ENCODE data around the gene IDI1.

The IDI1 gene

DNA sequence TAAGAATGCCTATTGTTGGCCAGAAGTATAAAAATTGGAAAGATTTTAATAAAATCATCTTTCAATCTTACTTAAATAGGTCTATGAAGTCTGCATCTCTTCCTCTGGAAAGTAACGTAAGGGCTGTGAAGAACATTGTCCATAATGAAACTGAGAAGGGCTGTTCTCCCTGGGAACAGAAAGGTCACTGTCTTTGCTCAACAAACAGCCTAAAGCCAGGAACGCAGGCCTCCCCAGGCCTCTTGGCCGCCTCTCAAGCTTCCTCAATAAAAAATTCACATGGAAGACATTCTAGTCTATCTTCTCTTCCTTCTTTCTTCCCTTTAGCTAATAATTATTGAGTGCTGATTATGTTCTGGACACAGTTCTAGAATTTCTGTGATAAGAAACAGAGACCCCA is 14.2 kb downstream of the IDI1 start:
- Histone ChIP-seq H3K9me2 (replicated peaks; ENCODE audit: control insufficient read depth, low read length) (no peaks in the 10 kb centered on the region), H3K9me3 (ENCODE audit: control insufficient read depth, insufficient read depth, low read length) (no peaks in the 10 kb centered on the region), H3K4me1 (ENCODE audit: control insufficient read depth, low read length) (no peaks in the 10 kb centered on the region), H3K27me3 (ENCODE audit: control insufficient read depth, low read length) (no peaks in the 10 kb centered on the region), H3K27ac (ENCODE audit: low read depth, low read length) (no peak overlapping the region), H3K4me2 (ENCODE audit: low read length) (no peak overlapping the region), H4K20me1 (ENCODE audit: control insufficient read depth, insufficient read depth, low read depth, low read length) (no peaks in the 10 kb centered on the region), H3K4me3 (ENCODE audit: low read length) (no peak overlapping the region), H3K79me2 (ENCODE audit: control insufficient read depth, low read length) (no peaks in the 10 kb centered on the region), H3F3A (ENCODE audit: control insufficient read depth, insufficient read depth) (peaks cover 17% of the 10 kb centered on the region), H3K36me3 (ENCODE audit: control insufficient read depth, low read length) (peaks cover 20% of the 10 kb centered on the region)
- no peak for TF ChIP-seq EZH2phosphoT487 (IDR thresholded peaks at IDR 0.05; ENCODE audit: borderline replicate concordance, low read length)
- TF ChIP-seq, protein P1, sequence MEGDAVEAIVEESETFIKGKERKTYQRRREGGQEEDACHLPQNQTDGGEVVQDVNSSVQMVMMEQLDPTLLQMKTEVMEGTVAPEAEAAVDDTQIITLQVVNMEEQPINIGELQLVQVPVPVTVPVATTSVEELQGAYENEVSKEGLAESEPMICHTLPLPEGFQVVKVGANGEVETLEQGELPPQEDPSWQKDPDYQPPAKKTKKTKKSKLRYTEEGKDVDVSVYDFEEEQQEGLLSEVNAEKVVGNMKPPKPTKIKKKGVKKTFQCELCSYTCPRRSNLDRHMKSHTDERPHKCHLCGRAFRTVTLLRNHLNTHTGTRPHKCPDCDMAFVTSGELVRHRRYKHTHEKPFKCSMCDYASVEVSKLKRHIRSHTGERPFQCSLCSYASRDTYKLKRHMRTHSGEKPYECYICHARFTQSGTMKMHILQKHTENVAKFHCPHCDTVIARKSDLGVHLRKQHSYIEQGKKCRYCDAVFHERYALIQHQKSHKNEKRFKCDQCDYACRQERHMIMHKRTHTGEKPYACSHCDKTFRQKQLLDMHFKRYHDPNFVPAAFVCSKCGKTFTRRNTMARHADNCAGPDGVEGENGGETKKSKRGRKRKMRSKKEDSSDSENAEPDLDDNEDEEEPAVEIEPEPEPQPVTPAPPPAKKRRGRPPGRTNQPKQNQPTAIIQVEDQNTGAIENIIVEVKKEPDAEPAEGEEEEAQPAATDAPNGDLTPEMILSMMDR (IDR thresholded peaks at IDR 0.05; ENCODE audit: low read depth, low read length, poor library complexity, severe bottlenecking) = no peak

DNA sequence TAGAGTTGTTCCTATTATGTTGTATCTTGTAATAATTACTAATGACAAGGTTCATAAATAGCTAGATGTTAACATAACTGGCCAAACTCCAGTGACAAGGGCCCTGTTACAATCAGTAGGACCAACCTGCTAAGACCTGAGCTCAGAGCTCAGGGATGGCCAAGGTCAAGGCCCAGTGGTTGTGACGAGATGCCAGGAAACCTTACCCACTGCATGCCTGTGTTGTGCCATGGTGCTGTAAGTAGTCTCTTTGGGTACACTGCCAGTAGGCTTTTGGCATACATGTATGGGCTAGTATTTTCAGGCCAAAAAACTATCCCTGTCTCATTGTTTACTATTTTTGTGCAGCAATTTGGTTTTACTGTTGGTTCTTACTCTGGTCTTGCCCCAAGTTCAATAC is 15.3 kb downstream of the IDI1 start:
- no peaks in the 10 kb centered on the region for H3K9me3 ChIP-seq (ENCODE audit: control insufficient read depth, insufficient read depth, low read length)
- no peaks in the 10 kb centered on the region for H3K4me1 ChIP-seq (ENCODE audit: control insufficient read depth, low read length)
- no peaks in the 10 kb centered on the region for H4K20me1 ChIP-seq (ENCODE audit: control insufficient read depth, insufficient read depth, low read depth, low read length)
- H3K27ac ChIP-seq (ENCODE audit: low read depth, low read length) = no peak overlapping the region
- H3K79me2 ChIP-seq (ENCODE audit: control insufficient read depth, low read length) = no peaks in the 10 kb centered on the region
- peaks cover 12% of the 10 kb centered on the region for H3K36me3 ChIP-seq (ENCODE audit: control insufficient read depth, low read length)
- TF ChIP-seq, protein P1 (IDR thresholded peaks at IDR 0.05; ENCODE audit: low read depth, low read length, poor library complexity, severe bottlenecking) = no peak
- no peak for TF ChIP-seq EZH2phosphoT487 (IDR thresholded peaks at IDR 0.05; ENCODE audit: borderline replicate concordance, low read length)
- no peak overlapping the region for H3K4me2 ChIP-seq (ENCODE audit: low read length)
- H3K27me3 ChIP-seq (ENCODE audit: control insufficient read depth, low read length) = no peaks in the 10 kb centered on the region
- peaks cover 12% of the 10 kb centered on the region for H3F3A ChIP-seq (ENCODE audit: control insufficient read depth, insufficient read depth)
- H3K9me2 ChIP-seq (replicated peaks; ENCODE audit: control insufficient read depth, low read length) = no peaks in the 10 kb centered on the region
- no peak overlapping the region for H3K4me3 ChIP-seq (ENCODE audit: low read length)

DNA sequence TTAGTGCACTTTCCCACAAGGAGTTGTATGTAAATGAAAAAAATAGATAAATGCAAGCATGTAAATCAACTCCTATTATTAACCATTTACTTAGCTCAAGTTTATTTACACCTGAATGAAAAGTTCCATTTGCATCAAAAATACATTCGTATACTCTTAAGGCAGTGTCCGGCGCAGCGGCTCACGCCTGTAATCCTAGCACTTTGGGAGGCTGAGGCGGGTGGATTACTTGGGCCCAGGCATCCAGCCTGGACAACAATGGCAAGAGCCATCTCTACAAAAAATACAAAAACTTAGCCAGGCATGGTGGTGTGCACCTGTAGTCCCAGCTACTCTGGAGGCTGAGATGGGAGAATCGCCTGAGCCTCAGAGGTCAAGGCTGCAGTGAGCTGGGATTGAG is 19.1 kb downstream of the IDI1 start:
- Histone ChIP-seq H3K79me2 (ENCODE audit: control insufficient read depth, low read length) (no peaks in the 10 kb centered on the region), H3K9me2 (replicated peaks; ENCODE audit: control insufficient read depth, low read length) (no peaks in the 10 kb centered on the region), H3K4me3 (ENCODE audit: low read length) (no peak overlapping the region), H3K36me3 (ENCODE audit: control insufficient read depth, low read length) (no peaks in the 10 kb centered on the region; the same call in 1 of the 2 replicates), H3K4me2 (ENCODE audit: low read length) (no peak overlapping the region), H4K20me1 (ENCODE audit: control insufficient read depth, insufficient read depth, low read depth, low read length) (no peaks in the 10 kb centered on the region), H3K27ac (ENCODE audit: low read depth, low read length) (no peak overlapping the region), H3F3A (ENCODE audit: control insufficient read depth, insufficient read depth) (no peaks in the 10 kb centered on the region), H3K9me3 (ENCODE audit: control insufficient read depth, insufficient read depth, low read length) (no peaks in the 10 kb centered on the region), H3K4me1 (ENCODE audit: control insufficient read depth, low read length) (no peaks in the 10 kb centered on the region), H3K27me3 (ENCODE audit: control insufficient read depth, low read length) (no peaks in the 10 kb centered on the region)
- TF ChIP-seq, protein P1 (IDR thresholded peaks at IDR 0.05; ENCODE audit: low read depth, low read length, poor library complexity, severe bottlenecking) = no peak
- TF ChIP-seq EZH2phosphoT487 (IDR thresholded peaks at IDR 0.05; ENCODE audit: borderline replicate concordance, low read length) = no peak

Measured in DOHH2 (cell line).